ENCODE measurements around the gene VAV2. TPM values are rescaled to one million over a fixed set of nuclear protein-coding genes. Genes with fewer than 3 reads are reported as not detected.

VAV2 gene
- polyA plus RNA-seq, 12 donors, result 12.0 to 16.6 (median 15.0) TPM; not detected in 1

- no peak for DNase-seq
Observed at GRCh38 chr9:133892193-133892920, 99.8 kb downstream of the VAV2 start.

- DNase-seq, result no peak
Observed at GRCh38 chr9:133891741-133892140, 100.4 kb downstream of the VAV2 start.

- no peak for DNase-seq
Observed at GRCh38 chr9:133890583-133890982, 101.5 kb downstream of the VAV2 start.

- no peak for DNase-seq
Observed at GRCh38 chr9:133889584-133890301, 102.4 kb downstream of the VAV2 start.

- no peak for DNase-seq
Observed at GRCh38 chr9:133888809-133889491, 103.2 kb downstream of the VAV2 start.

GRCh38 chr9:133888048-133888808 is 103.9 kb downstream of the VAV2 start:
- DNase-seq, result no peak

- DNase-seq, result no peak
Observed at GRCh38 chr9:133887540-133888047, 104.5 kb downstream of the VAV2 start.

GRCh38 chr9:133886563-133887501 is 105.3 kb downstream of the VAV2 start:
- DNase-seq, result no peak

GRCh38 chr9:133884907-133885744 is 107.0 kb downstream of the VAV2 start:
- DNase-seq, result no peak

- DNase-seq, result no peak
Observed at GRCh38 chr9:133882849-133883755, 109.0 kb downstream of the VAV2 start.

- no peak for DNase-seq
Observed at GRCh38 chr9:133881671-133882381, 110.3 kb downstream of the VAV2 start.

- DNase-seq, result no peak
Observed at GRCh38 chr9:133880851-133881661, 111.1 kb downstream of the VAV2 start.

- no peak for DNase-seq
Observed at GRCh38 chr9:133880136-133880535, 112.0 kb downstream of the VAV2 start.

GRCh38 chr9:133879615-133880014 is 112.5 kb downstream of the VAV2 start:
- no peak for DNase-seq

GRCh38 chr9:133878402-133878801 is 113.7 kb downstream of the VAV2 start:
- no peak for DNase-seq

GRCh38 chr9:133877967-133878366 is 114.2 kb downstream of the VAV2 start:
- DNase-seq, result no peak

GRCh38 chr9:133877327-133877726 is 114.8 kb downstream of the VAV2 start:
- DNase-seq, result no peak
